H1 (cell line): Measurements from ENCODE around the gene SIK3. TPM values are rescaled to one million over a fixed set of nuclear protein-coding genes. Genes with fewer than 3 reads are reported as not detected.

Source experiments
- CTCF ChIA-PET: fragments of 300-600 bp; sonication (Branson Sonifier 250); formaldehyde crosslinking; loops from one replicate; lab custom pipeline; 2021; ENCODE audit not compliant: partially characterized antibody; lab: Charles Lee
- POLR2A ChIA-PET: fragments of 300-600 bp; sonication (Branson Sonifier 250); formaldehyde crosslinking; loops from one replicate; lab custom pipeline; 2021; ENCODE audit warnings: inconsistent platforms; ENCODE audit not compliant: partially characterized antibody; lab: Charles Lee
- DNase-seq, 2 experiments: peaks; one replicate each; pipeline versions ENCODE4 v3.0.0 to v3.0.0-alpha.2; 2010 to 2022; ENCODE audit warnings: low spot score in 2 of 2, low read depth in 1 of 2, mixed read lengths in 1 of 2
- FAIRE-seq: peaks from 2 replicates; lab custom pipeline; 2011; peaks lifted over from hg19 to GRCh38; lab: Jason Lieb, UNC
- H2AFZ ChIP-seq: 2 replicates; pipeline ENCODE4 v1.8.1; 2012; ENCODE audit warnings: low read length, inconsistent platforms
- H2AK5ac ChIP-seq: 2 replicates; pipeline ENCODE4 v1.6.1; 2013; ENCODE audit warnings: low read depth, low read length
- H2BK120ac ChIP-seq: replicated peaks from 2 replicates; pipeline ENCODE3; 2013; ENCODE audit warnings: low read depth, low read length, inconsistent platforms
- H2BK12ac ChIP-seq: 2 replicates; pipeline ENCODE4 v1.6.1; 2013; ENCODE audit warnings: low read depth, low read length
- H2BK15ac ChIP-seq: 2 replicates; pipeline ENCODE4 v1.6.1; 2013; ENCODE audit warnings: low read length
- H2BK20ac ChIP-seq: 2 replicates; pipeline ENCODE4 v1.6.1; 2013; ENCODE audit warnings: low read length
- H2BK5ac ChIP-seq: 2 replicates; pipeline ENCODE4 v1.6.1; 2013; ENCODE audit warnings: low read depth, low read length
- H3K14ac ChIP-seq: 2 replicates; pipeline ENCODE4 v1.6.1; 2013; ENCODE audit warnings: inconsistent platforms; ENCODE audit not compliant: insufficient read length
- H3K18ac ChIP-seq: 2 replicates; pipeline ENCODE4 v1.6.1; 2013; ENCODE audit warnings: low read length; ENCODE audit errors: extremely low read depth
- H3K23ac ChIP-seq: 2 replicates; pipeline ENCODE4 v1.6.1; 2013; ENCODE audit warnings: inconsistent platforms; ENCODE audit not compliant: insufficient read length
- H3K23me2 ChIP-seq: 2 replicates; pipeline ENCODE4 v1.6.1; 2013; ENCODE audit warnings: low read depth, low read length
- H3K27ac ChIP-seq: 2 replicates; pipeline ENCODE4 v1.6.1; 2011; ENCODE audit warnings: low read depth, low read length, inconsistent platforms
- H3K27me3 ChIP-seq, 4 experiments: replicated peaks in 1 of 4; 1 replicate in 1 of 4; 2 replicates in 3 of 4; pipeline versions ENCODE4 v1.6.1 to v1.8.1; 2011 to 2013; ENCODE audit warnings: low read length in 3 of 4, mild to moderate bottlenecking in 3 of 4, inconsistent platforms in 2 of 4, mixed read lengths in 2 of 4, moderate library complexity in 1 of 4; ENCODE audit not compliant: control insufficient read depth in 3 of 4, insufficient read depth in 3 of 4; ENCODE audit errors: extremely low read depth in 1 of 4
- H3K36me3 ChIP-seq, 4 experiments: 2 replicates each; pipeline versions ENCODE4 v1.6.1 to v1.8.1; 2011 to 2013; ENCODE audit warnings: mild to moderate bottlenecking in 4 of 4, low read length in 3 of 4, moderate library complexity in 2 of 4, control low read depth in 1 of 4, inconsistent platforms in 1 of 4; ENCODE audit not compliant: insufficient read depth in 4 of 4, control insufficient read depth in 2 of 4
- H3K4ac ChIP-seq: replicated peaks from 2 replicates; pipeline ENCODE3; 2013; ENCODE audit warnings: low read length, low read depth, mixed read lengths, inconsistent platforms; ENCODE audit not compliant: insufficient read length
- H3K4me1 ChIP-seq, 4 experiments: replicated peaks in 1 of 4; 1 replicate in 1 of 4; 2 replicates in 3 of 4; pipeline versions ENCODE4 v1.6.1 to v1.8.1; 2011 to 2013; ENCODE audit warnings: low read length in 3 of 4, inconsistent platforms in 2 of 4, mixed read lengths in 1 of 4; ENCODE audit not compliant: insufficient read depth in 4 of 4, control insufficient read depth in 3 of 4
- H3K4me2 ChIP-seq, 2 experiments: 2 replicates each; pipeline versions ENCODE4 v1.6.1 to v1.8.1; 2011 to 2013; ENCODE audit warnings: low read depth in 2 of 2, low read length in 2 of 2, control low read depth in 1 of 2, inconsistent platforms in 1 of 2, mild to moderate bottlenecking in 1 of 2; ENCODE audit not compliant: insufficient read depth in 1 of 2
- H3K4me3 ChIP-seq, 4 experiments: fragments of 200-600, 300-600 bp in 1 of 4; sonication (generic), shearing (Covaris generic), sonication (Bioruptor Twin) in 1 of 4; 2 replicates each; pipeline versions ENCODE4 v1.5.1 to v1.8.1; 2011 to 2016; ENCODE audit warnings: low read length in 4 of 4, low read depth in 3 of 4, control low read depth in 2 of 4, inconsistent platforms in 2 of 4, mild to moderate bottlenecking in 2 of 4, mixed read lengths in 1 of 4, moderate library complexity in 1 of 4; ENCODE audit not compliant: insufficient read depth in 2 of 4; ENCODE audit errors: extremely low read depth in 1 of 4
- H3K56ac ChIP-seq: replicated peaks from 2 replicates; pipeline ENCODE3; 2013; ENCODE audit warnings: low read depth, mild to moderate bottlenecking, mixed read lengths, low read length, inconsistent platforms; ENCODE audit not compliant: insufficient read length
- H3K79me1 ChIP-seq: 2 replicates; pipeline ENCODE4 v1.6.1; 2013; ENCODE audit warnings: low read depth, low read length, control low read depth
- H3K79me2 ChIP-seq, 2 experiments: 2 replicates each; pipeline versions ENCODE4 v1.6.1 to v1.8.1; 2012 to 2013; ENCODE audit warnings: low read length in 2 of 2, mild to moderate bottlenecking in 2 of 2, inconsistent platforms in 1 of 2; ENCODE audit not compliant: insufficient read depth in 2 of 2, control insufficient read depth in 1 of 2
- H3K9ac ChIP-seq, 4 experiments: replicated peaks in 1 of 4; 1 replicate in 1 of 4; 2 replicates in 3 of 4; pipeline versions ENCODE4 v1.6.1 to v1.8.1; 2011 to 2013; ENCODE audit warnings: low read depth in 3 of 4, low read length in 3 of 4, control low read depth in 2 of 4, mild to moderate bottlenecking in 2 of 4, moderate library complexity in 2 of 4, inconsistent platforms in 1 of 4; ENCODE audit errors: extremely low read depth in 1 of 4
- H3K9me3 ChIP-seq, 2 experiments: 2 replicates each; pipeline versions ENCODE4 v1.6.1 to v1.8.1; 2012 to 2013; ENCODE audit warnings: mild to moderate bottlenecking in 2 of 2, moderate library complexity in 2 of 2, control low read depth in 1 of 2, inconsistent platforms in 1 of 2, low read depth in 1 of 2, low read length in 1 of 2, mixed read lengths in 1 of 2; ENCODE audit not compliant: insufficient read depth in 2 of 2
- H4K20me1 ChIP-seq, 2 experiments: replicated peaks in 1 of 2; 2 replicates each; pipeline versions ENCODE3 to v1.8.1; 2011 to 2013; ENCODE audit warnings: inconsistent platforms in 2 of 2, low read length in 2 of 2, mild to moderate bottlenecking in 1 of 2; ENCODE audit not compliant: insufficient read depth in 2 of 2, control insufficient read depth in 1 of 2
- H4K5ac ChIP-seq: 2 replicates; pipeline ENCODE4 v1.6.1; 2013; ENCODE audit warnings: low read length, low read depth, mixed read lengths, inconsistent platforms; ENCODE audit not compliant: insufficient read length
- H4K8ac ChIP-seq: 2 replicates; pipeline ENCODE4 v1.8.0; 2013; ENCODE audit warnings: mild to moderate bottlenecking, moderate library complexity, low read length, inconsistent platforms; ENCODE audit not compliant: insufficient read depth; ENCODE audit errors: extremely low read depth
- H4K91ac ChIP-seq: replicated peaks from 2 replicates; pipeline ENCODE3; 2013; ENCODE audit warnings: low read length, mixed read lengths, inconsistent platforms; ENCODE audit not compliant: insufficient read length
- BACH1 ChIP-seq: IDR thresholded peaks from 2 replicates; pipeline ENCODE4 v1.6.1; 2012; ENCODE audit warnings: low read length, improper control_type of control experiment
- CHD1 ChIP-seq: IDR thresholded peaks from 2 replicates; pipeline ENCODE4 v1.6.1; 2012; ENCODE audit warnings: low read depth, low read length, improper control_type of control experiment
- GABPA ChIP-seq: IDR thresholded peaks from 2 replicates; pipeline ENCODE4 v1.6.1; 2011; ENCODE audit warnings: mild to moderate bottlenecking, low read length, moderate library complexity, borderline replicate concordance; ENCODE audit not compliant: insufficient read depth
- POU5F1 ChIP-seq: IDR thresholded peaks from 2 replicates; pipeline ENCODE4 v1.6.1; 2011; ENCODE audit warnings: low read depth, mild to moderate bottlenecking, low read length, moderate library complexity
- TCF12 ChIP-seq: IDR thresholded peaks from 2 replicates; pipeline ENCODE4 v1.6.1; 2011; ENCODE audit warnings: low read depth, mild to moderate bottlenecking, low read length
- ZNF274 ChIP-seq: IDR thresholded peaks from 2 replicates; pipeline ENCODE4 v1.7.0; 2012; ENCODE audit warnings: low read length, borderline replicate concordance; ENCODE audit errors: extremely low read depth
- WGBS, 2 experiments: shearing (Covaris generic) in 1 of 2; methylation state at CpG; one replicate each; pipeline versions ENCODE4 v1.1.6 to v1.1.7; 2013 to 2015; ENCODE audit warnings: low lambda C conversion rate in 2 of 2, mixed read lengths in 2 of 2, inconsistent platforms in 1 of 2, low coverage in 1 of 2, missing lambda C conversion rate in 1 of 2; ENCODE audit not compliant: insufficient replicate concordance in 2 of 2, insufficient coverage in 1 of 2, insufficient read length in 1 of 2; ENCODE audit errors: extremely low coverage in 1 of 2, missing lambda C conversion rate in 1 of 2; 5-methylcytosine and 5-hydroxymethylcytosine counted together
- polyA plus RNA-seq, 7 experiments: library from polyadenylated mRNA; depleted of rRNA in 3 of 7; stranded (reverse) in 5 of 7; unstranded in 2 of 7; fragments of >200 nt in 5 of 7; fragments of 200-250 nt in 2 of 7; gene quantifications; 1 replicate in 5 of 7; 2 replicates in 1 of 7; 4 replicates in 1 of 7; pipeline versions ENCODE4 v1.2.1 to v1.2.3, GENCODE V29; 2011 to 2013; ENCODE audit warnings: missing spikeins in 2 of 7, mixed read lengths in 2 of 7
- total RNA-seq: library from RNA; stranded (reverse); fragmentation: NEBNext Ultra II Directional; extraction: Animal tissue kit (Norgen Biotek cat#: 25700); gene quantifications from 2 replicates; pipeline ENCODE4 v1.2.1, GENCODE V29; 2021
- TF ChIP-seq, protein P1 (sequence below): IDR thresholded peaks from 2 replicates; pipeline ENCODE4 v1.6.1; 2012; ENCODE audit warnings: inconsistent platforms
- TF ChIP-seq, protein P2 (sequence below): IDR thresholded peaks from 2 replicates; pipeline ENCODE4 v1.6.1; 2012; ENCODE audit warnings: low read length, inconsistent platforms

SIK3 gene
- total and polyA plus RNA-seq, 2 of the 8 experiments (the other 6 are each of a cell fraction or from before 2014, with no cell fraction given): 19.9 to 32.1 TPM

DNA sequence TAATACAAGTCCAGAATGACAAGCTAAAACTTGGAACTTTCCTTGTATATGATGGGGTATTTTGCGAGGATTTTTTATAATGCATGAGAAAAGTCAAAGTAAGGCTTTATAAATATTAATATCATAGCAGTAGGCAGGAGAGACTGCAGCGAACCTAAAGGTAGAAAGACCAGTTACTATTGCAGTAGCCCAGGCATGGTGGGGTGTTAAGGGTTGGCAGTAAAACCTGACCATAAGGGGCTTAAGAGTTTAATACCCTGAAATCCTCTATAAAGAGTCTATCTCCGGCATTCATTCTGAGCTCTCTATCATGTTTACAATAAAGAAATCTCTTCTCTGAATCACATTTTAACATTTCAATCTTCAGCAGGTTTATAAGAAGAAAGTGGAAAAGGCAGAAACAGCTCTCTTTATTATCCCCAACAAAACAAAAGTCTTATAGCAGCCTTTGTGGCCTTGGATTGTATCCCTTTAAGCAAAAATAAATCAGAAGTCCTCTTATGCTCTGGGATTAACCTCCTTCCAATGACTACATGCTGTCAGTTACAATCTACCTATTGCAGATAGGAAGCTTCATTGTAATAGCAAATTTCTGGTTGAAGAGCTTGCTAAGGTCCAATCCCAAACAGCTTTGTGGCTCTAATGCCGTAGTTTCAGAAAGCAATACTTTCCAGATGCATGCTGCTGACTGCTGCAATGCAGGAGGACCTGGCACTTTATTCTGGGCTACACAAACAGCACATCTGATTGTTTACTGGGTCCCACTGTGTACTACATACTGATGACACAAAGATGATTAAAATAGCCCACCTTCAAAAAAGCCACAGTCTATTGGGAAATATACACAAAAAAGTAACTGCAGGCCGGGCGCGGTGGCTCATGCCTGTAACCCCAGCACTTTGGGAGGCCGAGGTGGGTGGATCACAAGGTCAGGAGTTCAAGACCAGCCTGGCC, 45.8 kb downstream of the SIK3 start:
- CTCF ChIA-PET: interaction anchor here (0.6 to 3.0 kb wide), 7 partner anchors 11 to 261 kb away, joined by 3 to 9 read pairs (median 3); partner anchors contain the start of gene APOA5
- Histone ChIP-seq H3K23me2 (no peaks in the 10 kb centered on the region), H3K9me3 (no peaks in the 10 kb centered on the region), H2BK20ac (no peak overlapping the region), H3K4ac (no peak overlapping the region), H3K27me3 (no peaks in the 10 kb centered on the region), H2AK5ac (no peak overlapping the region), H3K9ac (no peak overlapping the region; a peak in 2 of 7 replicates), H4K91ac (no peak overlapping the region), H2BK120ac (no peak overlapping the region), H3K4me2 (no peak overlapping the region), H2BK5ac (no peak overlapping the region), H2AFZ (no peak overlapping the region), H3K18ac (no peak overlapping the region), H3K27ac (no peak overlapping the region), H2BK12ac (no peak overlapping the region), H2BK15ac (no peak overlapping the region), H4K20me1 (peaks cover 0 to 5% of the 10 kb centered on the region in 2 experiments), H3K4me1 (peaks cover 0 to 3% (median 1%) of the 10 kb centered on the region in 4 experiments; a peak in 2 of 7 replicates), H3K14ac (no peak overlapping the region), H3K79me2 (peaks cover 0 to 50% of the 10 kb centered on the region in 2 experiments; a peak in 2 of 4 replicates), H4K8ac (no peak overlapping the region), H3K56ac (no peak overlapping the region), H3K79me1 (peaks cover 7% of the 10 kb centered on the region; the same call in 1 of the 2 replicates), H3K23ac (no peak overlapping the region), H3K4me3 (no peak overlapping the region), H4K5ac (no peak overlapping the region), H3K36me3 (no peaks in the 10 kb centered on the region)
- FAIRE-seq (no peak), DNase-seq (no peak)
- WGBS, 2 experiments: 92% methylated on average over 8 of the region's 8 CpGs; no CpG with 5 or more reads in 1 of the 2 experiments
- POLR2A ChIA-PET: interaction anchor here (0.6 to 1.2 kb wide), 5 partner anchors 12 to 180 kb away, joined by 3 to 4 read pairs (median 3); partner anchors contain the start of genes PCSK7 and RNF214
- TF ChIP-seq BACH1 (no peak), CHD1 (no peak), POU5F1 (no peak), GABPA (no peak), ZNF274 (no peak), TCF12 (no peak)
- TF ChIP-seq, protein P1, sequence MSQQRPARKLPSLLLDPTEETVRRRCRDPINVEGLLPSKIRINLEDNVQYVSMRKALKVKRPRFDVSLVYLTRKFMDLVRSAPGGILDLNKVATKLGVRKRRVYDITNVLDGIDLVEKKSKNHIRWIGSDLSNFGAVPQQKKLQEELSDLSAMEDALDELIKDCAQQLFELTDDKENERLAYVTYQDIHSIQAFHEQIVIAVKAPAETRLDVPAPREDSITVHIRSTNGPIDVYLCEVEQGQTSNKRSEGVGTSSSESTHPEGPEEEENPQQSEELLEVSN: no peak
- TF ChIP-seq, protein P2, sequence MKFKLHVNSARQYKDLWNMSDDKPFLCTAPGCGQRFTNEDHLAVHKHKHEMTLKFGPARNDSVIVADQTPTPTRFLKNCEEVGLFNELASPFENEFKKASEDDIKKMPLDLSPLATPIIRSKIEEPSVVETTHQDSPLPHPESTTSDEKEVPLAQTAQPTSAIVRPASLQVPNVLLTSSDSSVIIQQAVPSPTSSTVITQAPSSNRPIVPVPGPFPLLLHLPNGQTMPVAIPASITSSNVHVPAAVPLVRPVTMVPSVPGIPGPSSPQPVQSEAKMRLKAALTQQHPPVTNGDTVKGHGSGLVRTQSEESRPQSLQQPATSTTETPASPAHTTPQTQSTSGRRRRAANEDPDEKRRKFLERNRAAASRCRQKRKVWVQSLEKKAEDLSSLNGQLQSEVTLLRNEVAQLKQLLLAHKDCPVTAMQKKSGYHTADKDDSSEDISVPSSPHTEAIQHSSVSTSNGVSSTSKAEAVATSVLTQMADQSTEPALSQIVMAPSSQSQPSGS: no peak
